Fibroblast of peridontal ligament (primary cell): Measurements from ENCODE around the gene PRKAR1B.

ENCODE experiments used
- DNase-seq: peaks from one replicate; pipeline ENCODE4 v3.0.0-alpha.2; 2010; ENCODE audit errors: extremely low read depth

The PRKAR1B gene

DNA sequence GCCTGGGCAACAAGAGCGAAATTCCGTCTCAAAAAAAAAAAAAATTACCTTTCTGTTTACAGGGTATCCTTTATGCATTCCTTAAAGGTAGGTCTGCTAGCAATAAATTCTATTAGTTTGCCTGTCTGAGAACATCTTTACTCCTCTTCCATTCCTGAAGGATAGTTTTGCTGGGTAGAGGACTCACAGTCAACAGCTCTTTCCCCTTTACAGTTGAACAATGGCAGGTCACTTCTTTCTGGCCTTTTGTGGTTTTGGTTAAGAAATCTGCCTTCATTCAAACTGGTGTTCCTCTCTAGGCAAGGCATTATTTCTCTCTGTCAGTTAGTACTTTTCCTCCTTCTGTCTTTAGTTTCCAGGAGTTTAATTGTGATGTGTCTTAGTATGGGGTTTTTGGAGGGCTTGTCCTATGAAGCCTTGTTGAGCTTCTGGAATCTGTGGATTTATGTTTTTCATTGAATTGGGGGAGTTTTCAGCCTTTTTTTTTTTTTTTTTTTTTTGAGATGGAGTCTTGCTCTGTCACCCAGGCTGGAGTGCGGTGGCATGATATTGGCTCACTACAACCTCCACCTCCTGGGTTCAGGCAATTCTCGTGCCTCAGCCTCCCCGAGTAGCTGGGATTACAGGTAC lies 5.3 kb downstream of the PRKAR1B start:
- DNase-seq, result no peak

DNA sequence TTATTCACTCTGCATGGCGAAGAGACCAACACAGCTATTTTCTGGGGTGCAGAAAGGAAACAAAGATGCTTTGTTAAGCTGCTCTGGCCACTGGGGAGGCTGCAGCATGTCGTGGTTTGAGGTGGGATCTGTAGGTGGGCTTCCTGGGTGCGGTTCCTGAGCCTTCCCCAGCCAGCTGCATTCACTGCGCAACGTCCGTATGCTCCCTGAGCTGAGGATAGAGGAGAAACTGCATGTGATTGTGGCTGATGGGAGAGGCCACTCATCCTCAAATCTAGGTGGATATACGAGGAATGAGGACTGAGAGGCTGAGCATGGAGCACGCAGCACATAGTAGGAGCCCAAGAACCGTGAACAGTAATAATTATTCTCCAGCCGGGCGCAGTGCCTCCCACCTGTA lies 10.4 kb downstream of the PRKAR1B start:
- DNase-seq, result no peak

DNA sequence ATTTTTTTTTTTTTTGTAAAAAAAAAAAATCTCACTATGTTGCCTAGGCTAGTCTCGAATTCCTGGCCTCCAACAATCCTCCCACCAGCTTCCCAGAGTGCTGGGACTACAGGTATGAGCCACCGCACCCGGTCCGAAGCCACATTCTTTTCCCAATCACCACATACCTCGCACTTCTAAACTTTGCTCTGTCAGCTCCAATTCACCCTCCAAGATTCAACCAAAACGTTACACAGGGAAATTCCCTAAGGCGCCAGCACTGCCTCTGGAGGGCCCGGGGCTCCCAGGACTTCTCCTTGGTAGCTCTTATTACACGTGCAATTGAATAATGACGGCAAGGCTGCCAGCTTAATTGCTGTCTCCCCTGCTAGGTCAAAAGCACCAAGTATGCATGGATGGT lies 10.9 kb downstream of the PRKAR1B start:
- no peak for DNase-seq

DNA sequence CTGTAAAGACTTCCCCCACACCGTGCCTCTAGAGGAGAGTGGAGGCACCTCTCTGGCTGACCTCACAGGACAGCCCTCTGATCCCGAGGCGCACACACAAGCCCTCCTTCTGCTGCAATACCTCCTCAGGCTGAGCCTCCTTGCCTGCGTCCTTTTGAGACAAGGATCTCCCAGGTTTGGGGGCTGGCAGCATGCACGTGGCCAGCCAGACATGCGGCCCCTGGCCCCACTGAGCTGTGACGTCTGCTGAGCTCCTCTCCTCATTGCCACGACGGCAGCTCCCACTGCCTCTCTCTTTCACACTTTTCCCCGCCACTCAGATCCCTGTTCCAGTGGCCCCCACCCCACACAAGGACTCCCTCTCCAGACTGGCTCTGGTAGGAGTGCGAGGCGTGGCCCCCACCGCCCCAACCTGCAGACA lies 12.8 kb downstream of the PRKAR1B start:
- no peak for DNase-seq

DNA sequence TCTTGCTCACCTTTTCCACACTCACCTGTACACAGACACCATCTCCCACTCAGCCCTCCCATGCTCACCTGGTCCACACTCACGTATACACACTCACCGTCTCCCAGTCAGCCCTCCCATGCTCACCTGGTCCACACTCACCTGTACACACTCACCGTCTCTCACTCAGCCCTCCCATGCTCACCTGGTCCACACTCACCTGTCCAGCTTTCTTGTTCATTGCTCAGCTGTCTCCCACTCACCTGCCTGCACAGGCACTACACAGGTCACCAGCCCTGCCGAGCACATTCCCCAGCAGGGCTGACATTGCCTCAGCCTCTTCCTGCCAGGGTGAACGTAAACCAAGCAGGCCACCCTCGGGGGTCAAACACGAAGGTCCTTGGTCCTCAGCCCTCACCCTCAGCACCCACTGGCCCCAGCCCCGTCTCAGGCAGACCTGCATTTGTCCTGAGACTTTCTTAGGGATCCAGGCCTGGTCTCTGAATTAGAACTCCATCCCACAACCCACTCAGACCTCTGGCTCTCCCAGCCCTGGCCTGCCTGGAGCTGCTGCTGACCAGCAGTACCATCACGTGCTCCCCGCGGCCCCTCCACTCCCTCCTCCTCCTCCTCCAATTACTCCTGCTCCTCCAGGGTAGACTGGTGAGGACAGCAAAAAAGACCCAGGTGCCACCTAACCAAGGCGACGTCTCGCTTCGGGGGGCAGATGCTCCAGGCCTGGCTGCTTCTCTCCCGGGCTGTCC lies 13.4 kb downstream of the PRKAR1B start:
- DNase-seq, result no peak

DNA sequence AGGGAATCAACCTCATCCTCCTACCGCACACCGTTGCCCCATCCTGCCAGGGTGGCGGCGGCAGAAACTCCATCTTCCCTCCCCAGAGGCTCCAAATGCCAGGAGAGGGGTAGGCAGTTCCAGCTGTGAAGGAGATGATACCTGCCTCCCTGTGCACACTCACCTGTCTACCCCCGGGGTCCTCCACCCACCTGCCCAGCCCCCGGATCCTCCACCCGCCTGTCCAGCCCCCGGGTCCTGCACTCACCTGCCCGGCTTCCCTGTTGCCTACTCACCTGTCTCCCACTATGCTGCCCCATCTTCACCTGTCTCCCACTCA lies 14.0 kb downstream of the PRKAR1B start:
- no peak for DNase-seq

DNA sequence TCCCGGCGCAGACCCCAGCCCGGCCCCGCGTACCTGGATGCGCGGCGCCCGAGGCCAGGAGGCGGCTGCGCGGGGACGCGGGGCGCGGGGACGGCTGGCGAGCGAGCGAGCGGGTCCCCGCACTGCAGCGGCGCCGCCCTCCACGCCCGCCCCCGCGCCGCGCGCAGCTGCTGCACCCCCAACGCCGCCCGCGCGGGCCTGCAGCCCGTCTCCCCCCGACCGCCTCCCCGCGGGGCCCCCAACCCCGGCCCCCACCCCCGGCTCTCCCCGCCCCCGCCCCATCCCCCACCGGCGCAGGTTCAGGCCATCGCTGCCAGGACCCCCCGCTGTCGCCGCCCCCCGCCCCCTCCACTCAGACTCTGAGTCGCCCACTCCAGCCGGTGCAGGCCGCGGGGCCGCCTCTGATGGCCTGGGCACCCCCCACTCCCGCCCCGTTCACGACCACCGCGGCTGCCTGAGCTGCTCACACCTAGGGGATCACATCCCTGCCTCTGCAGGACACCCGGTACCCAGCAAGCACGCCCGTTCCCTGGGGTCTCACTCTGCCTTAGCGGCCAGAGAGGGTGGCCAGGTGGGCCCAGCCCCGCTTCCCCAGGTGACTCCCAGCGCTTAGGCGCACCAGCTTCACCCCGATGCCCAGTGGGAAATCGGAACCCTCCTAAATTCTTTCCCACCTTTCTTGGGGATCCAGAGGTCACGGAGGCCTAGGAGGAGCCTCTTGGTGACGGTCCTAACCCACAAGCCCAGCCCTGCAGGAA lies 14.5 kb downstream of the PRKAR1B start:
- DNase-seq, result no peak

DNA sequence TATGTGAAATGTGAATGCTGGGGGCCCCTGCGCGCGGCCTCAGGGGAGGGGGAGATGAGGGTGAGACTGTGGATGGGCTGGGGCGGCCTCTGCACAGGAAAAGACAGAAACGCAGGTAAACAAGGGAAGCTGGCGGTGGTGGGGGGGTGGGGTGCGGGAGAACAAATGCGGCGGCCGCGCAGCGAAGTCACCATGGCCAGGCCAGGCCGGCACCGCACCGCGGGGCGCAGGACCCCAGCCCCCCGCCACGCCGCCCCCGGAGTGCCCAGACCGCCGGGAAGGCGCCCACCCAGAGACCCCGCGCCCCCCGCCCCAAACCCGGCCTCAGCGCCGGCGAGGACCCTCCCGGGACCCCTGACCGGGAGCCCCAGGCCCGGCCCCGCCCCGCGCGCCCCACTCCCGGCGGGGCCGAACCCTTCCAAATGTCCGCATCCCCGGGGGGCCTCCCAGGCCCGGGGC lies 15.1 kb downstream of the PRKAR1B start:
- no peak for DNase-seq

DNA sequence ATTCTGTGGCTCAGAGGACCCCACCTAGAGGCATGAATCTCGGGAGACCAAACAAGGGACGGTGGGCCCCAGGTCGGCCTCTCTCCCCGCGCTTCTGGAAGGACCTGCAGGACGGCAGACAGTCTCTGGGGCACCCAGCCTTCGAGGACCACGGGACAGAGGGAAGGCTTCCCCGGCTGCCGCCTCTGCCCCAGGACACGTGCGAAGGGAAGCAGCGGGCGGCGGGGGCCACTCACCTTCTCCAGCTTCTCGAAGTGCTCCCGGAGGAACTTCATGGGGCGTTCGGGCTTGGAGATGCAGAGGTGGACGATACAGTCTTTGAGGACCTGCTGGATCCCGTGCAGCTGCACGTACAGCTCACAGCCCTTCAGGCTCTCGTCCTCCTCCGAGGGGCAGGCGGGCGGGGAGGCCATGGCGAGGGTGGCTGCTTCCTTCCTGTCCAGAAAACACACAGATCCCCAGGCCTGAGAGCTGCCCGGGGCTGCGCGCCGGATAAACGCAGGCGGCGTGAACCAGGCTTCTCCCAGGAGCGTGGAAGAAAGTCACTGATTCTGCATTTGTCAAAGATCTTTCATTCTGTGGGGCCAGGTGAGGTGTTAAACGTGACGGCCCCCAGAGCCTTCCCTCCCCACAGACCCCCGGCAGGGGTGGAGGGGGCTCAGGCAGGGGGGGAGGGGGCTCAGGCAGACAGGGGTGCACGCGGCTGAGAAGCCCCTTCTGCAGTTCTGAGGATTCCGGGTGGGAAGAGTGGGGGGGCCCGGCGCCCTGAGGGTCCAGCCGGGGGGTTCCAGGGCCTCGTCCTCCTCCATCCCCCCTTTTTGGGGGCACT lies 15.8 kb downstream of the PRKAR1B start:
- DNase-seq, result no peak

DNA sequence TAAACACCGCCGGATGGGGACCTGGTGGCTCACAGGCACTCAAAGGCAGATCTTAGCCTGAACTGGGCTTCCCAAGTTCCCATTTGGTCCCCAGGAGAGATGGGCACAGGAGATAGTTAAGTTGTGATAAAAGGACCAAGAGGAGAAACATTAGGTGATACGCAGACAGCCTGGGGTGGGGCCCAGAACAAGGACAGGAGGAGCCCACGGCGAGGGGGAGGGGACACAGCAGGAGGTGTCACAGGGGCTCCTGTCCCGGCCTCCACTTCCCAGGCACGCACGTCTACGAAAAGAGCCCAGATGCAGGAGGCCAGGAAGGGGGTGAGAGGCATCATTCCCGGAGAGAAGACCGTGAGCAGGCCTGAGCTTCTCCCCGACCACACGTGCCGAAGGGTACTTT lies 16.9 kb downstream of the PRKAR1B start:
- no peak for DNase-seq

DNA sequence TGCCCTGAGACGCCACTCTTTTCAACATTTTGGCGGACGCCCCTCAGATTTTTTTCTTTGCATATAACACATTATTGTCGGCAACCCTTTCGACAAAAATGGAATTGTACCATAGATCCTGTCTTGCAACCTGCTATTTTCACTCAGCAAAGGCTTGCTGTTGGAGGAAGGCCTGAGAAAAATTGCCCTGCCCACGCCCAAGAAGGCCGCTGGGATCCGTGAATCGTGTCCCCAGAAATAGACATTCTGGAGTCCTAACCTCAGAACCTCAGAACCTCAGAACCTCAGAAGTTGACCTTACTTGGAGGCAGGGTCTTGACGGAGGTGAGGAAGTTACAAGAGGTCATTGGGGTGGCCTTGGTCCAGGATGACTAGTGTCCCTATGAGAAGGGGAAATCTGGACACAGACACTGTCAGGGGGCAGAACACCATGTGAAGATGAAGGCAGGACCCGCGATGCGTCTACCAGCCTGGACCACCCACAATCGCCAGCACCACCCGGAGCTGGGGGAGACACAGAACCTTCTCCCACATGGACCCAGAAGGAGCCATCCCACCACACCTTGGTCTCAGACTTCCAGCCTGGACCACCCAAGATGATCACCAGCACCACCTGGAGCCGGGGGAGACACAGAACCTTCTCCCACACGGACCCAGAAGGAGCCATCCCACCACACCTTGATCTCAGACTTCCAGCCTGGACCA lies 19.6 kb downstream of the PRKAR1B start:
- DNase-seq, result no peak

DNA sequence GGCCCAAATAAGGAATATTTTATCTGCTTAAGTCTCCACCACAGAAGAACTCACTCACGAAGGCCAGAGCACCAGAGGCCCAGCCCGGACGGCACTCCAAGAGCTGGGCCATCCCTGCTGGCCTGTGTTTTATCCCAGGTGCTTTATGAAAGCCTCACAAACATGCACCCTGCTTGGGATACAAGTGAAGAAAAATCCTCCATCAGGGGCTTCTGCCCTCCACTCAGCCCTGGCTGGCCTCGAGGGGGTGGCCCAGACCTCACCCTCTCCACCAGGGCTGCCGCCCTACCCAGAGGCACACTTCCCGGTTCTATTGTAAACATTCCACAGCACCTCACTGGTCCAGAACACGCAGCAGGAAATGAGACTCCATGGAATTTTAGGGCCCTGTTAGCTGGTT lies 20.4 kb downstream of the PRKAR1B start:
- no peak for DNase-seq

DNA sequence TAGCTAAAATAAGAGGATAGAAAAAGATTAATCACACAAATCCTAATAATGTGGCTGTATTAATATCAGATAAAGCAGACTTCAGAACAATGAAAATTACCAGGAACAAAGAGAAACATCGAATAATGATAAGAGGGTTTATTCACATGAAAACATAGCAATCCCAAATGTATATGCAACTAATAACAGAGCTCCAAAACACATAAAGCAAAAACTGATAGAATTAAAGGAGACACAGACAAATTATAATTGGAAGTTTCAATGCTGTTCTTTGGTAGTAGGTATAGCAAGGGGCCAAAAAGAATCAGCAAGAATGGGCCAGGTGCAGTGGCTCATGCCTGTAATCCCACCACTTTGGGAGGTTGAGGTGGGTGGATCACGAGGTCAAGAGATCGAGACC lies 24.0 kb downstream of the PRKAR1B start:
- DNase-seq, result no peak

DNA sequence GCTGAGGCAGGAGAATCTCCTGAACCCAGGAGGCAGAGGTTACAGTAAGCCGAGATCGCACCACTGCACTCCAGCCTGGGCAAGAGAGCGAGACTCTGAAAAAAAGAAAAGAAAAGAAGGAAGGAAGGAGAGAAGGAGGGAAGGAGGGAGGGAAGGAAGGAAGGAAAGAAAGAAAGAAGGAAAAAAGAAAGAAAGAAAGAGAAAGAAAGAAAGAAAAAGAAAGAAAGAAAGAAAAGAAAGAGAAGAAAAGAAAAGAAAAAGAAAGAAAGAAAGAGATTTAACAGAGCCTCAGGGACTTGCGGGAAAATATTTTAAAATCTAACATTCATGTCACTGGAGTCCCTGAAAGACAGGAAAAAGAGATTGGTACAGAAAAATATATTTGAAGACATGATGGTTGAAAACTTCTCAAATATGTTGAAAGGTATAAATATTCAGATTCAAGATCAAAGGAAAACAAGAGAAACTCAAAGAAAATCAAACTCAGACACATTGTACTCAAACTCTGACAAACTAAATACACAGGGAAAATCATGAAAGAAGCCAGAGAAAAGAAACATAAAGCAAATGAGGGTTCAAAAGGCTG lies 25.9 kb downstream of the PRKAR1B start:
- no peak for DNase-seq

DNA sequence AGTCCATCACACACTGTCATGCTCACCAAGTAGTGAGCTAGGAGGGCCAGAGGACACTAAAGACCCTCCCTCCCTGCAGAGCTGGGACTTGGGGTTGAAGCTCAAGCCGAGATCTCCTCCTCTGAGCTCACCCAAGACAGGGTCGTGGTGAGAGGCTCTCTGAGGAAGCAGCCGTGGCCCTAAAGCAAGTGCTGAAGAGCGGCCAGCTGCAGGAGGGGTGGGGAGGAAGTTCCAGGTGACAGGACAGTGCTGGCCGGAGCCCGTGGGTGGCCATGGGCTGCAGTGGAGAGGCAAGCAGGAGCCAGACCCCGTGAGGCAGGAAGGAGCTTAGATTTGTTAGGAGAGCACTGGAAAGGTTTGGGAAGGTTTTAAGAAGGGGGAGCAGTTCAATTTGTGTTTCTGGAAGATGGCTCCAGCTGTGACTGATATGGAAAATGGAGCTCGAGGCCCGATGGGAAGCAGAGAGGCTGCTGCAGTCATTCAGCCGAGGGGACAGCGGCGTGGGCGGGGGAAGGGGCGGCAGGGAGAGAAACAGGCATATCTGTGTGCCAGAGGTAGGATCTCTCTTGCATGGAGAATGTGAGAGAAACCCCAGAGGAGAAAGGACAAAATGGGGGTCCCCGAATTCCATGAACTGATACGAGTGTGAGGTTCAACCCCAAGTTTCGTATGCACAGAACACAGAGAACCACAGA lies 27.5 kb downstream of the PRKAR1B start:
- DNase-seq, result no peak

DNA sequence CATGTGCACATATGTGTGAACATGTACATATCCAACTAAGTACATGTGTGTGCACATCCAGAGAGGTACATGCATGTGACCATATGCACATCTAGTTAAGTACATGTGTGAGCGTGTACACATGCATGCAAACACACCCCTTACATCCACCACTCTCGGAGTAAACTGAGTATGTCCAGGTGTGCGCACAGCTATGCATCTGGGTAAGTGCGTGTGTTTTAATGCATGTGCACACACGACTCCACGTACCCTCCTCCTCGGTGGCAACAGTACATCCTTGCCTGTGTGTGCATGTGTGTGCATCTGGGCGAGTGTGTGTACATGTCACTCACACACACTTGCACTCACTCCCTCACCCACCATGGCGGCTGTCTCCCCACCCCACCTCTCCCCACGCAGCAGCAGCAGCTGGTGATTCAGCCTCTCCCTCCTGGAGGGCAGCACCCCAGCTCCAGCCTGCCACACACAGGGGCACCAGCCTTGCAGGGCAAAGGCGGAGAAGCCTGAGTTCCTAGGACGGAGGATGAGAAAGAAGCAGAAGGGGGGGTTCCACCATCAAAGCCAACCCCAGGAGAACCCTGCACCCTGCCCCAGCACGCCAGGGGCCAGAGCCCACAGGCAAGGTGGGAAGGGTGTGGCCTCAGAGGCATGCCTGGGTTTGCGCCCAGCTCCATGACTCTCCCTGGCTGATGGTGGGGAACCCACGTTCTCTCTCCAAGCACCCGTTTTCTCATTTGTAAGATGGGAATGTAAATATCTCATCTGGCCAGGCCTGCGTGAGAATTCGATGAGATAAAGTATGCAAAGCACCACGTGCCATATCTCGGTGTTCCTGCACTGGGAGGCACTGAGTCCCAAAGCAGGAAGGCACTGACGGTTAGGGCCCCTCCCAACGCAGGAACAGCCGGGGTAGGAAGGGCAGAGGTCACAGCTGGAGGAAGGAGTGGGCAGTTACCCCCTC lies 28.3 kb downstream of the PRKAR1B start:
- DNase-seq, result no peak

DNA sequence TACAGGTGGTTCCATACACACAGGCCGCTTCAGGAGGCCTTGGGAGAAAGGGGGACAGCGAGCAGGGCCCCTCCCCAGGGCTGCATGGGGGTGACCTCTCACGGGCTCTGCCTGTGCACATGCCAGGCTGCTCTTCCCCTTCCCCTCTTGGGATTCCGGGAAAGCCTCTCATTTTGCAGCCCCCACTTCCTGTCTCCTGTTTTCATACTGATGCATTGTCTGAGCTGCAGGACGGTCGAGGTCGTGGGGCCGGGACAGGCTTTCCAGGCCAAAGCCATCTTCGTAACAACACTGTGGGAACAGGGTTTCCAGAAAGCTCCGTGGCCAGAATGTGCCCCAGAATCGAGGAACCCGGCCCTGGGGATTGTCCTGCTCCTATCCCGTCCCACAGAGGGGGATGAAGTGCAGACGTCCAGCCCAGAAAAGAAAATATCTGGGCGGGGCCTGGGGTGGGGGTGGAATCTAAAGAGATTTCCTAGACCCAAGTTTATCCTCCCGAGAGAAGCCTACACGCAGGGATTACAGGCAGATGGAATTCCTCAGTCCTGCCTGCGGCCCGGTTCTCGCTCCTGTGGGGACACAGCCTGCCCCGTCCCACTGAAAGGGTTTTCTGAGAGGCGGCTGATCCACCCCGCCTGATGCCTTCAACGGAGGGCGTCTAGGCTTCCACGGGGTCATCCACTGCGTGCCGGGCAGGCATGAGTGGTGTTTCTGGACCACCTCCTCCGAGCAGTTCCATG lies 30.1 kb downstream of the PRKAR1B start:
- no peak for DNase-seq

DNA sequence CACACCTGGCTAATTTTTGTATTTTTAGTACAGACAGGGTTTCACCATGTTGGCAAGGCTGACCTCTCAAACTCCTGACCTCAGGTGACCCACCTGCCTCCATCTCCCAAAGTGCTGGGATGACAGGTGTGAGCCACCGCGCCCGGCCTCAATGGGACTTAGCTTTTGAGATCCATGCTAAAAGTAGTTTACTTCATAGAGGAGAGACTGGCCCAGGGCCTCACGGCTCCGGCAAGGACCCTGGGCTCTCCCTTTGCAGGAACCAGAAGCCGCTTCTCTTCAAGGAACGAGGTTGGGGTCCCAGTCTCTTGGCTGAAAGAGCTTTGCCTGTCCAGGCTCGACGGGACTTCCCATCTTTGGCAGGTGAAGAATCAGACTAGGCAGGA lies 30.7 kb downstream of the PRKAR1B start:
- no peak for DNase-seq

DNA sequence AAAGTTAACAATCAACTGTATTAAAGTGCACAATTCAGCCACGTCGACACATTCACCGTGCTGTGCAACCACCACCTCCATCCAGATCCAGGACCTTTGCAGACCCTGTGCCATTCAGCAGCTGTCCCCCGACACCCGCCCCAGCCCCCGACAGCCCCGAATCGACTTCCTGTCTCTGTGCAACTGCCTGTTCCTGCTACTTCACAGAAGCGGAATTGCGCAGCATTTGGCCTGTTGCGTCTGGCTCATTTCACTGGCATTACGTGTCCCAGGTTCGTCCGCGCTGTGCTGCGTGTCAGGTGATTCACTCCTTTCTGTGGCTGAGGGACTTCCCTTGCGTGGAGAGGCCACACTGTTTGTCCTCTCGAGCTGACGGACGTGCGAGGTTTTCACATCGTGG lies 33.8 kb downstream of the PRKAR1B start:
- DNase-seq, result no peak
